SHP77 (cell line): ENCODE data around the gene PHIP.

ENCODE experiments used
- DNase-seq, 2 experiments: peaks; one replicate each; lab custom pipeline; 2025; lab: John Stamatoyannopoulos, UW

Gene PHIP

GRCh38 chr6:79009819-79010218 lies 68.2 kb downstream of the PHIP start:
- DNase-seq = no peak

- no peak for DNase-seq
Observed at GRCh38 chr6:79005497-79005896, 72.6 kb downstream of the PHIP start.

- DNase-seq = no peak
Observed at GRCh38 chr6:79005024-79005423, 73.0 kb downstream of the PHIP start.

- no peak for DNase-seq
Observed at GRCh38 chr6:79004239-79004638, 73.8 kb downstream of the PHIP start.

- no peak for DNase-seq
Observed at GRCh38 chr6:79001415-79001814, 76.6 kb downstream of the PHIP start.

- no peak for DNase-seq
Observed at GRCh38 chr6:78999737-79000136, 78.3 kb downstream of the PHIP start.

- DNase-seq = no peak
Observed at GRCh38 chr6:78995946-78996345, 82.1 kb downstream of the PHIP start.

GRCh38 chr6:78995346-78995745 lies 82.7 kb downstream of the PHIP start:
- no peak for DNase-seq

- DNase-seq = no peak
Observed at GRCh38 chr6:78993955-78994354, 84.1 kb downstream of the PHIP start.

GRCh38 chr6:78989191-78989590 lies 88.9 kb downstream of the PHIP start:
- DNase-seq = no peak

- DNase-seq = no peak
Observed at GRCh38 chr6:78986161-78986560, 91.9 kb downstream of the PHIP start.

- DNase-seq = no peak
Observed at GRCh38 chr6:78984225-78984950, 93.7 kb downstream of the PHIP start.

- DNase-seq = no peak
Observed at GRCh38 chr6:78967191-78967590, 110.9 kb downstream of the PHIP start.

- DNase-seq = no peak
Observed at GRCh38 chr6:78966542-78966941, 111.5 kb downstream of the PHIP start.

- DNase-seq = no peak
Observed at GRCh38 chr6:78962448-78962847, 115.6 kb downstream of the PHIP start.

- no peak for DNase-seq
Observed at GRCh38 chr6:78954740-78955139, 123.3 kb downstream of the PHIP start.

GRCh38 chr6:78953798-78954197 lies 124.3 kb downstream of the PHIP start:
- no peak for DNase-seq

GRCh38 chr6:78952362-78952761 lies 125.7 kb downstream of the PHIP start:
- DNase-seq = no peak

- DNase-seq = no peak
Observed at GRCh38 chr6:78948785-78949184, 129.3 kb downstream of the PHIP start.

- DNase-seq = no peak
Observed at GRCh38 chr6:78947962-78948361, 130.1 kb downstream of the PHIP start.

- no peak for DNase-seq
Observed at GRCh38 chr6:78947529-78947928, 130.5 kb downstream of the PHIP start.

GRCh38 chr6:78942446-78942845 lies 135.6 kb downstream of the PHIP start:
- no peak for DNase-seq

- no peak for DNase-seq
Observed at GRCh38 chr6:78936515-78936914, 141.5 kb downstream of the PHIP start.

- DNase-seq = no peak
Observed at GRCh38 chr6:78935553-78935952, 142.5 kb downstream of the PHIP start.
